Measurements from ENCODE around the gene GHDC. TPM values are rescaled to one million over a fixed set of nuclear protein-coding genes. Genes with fewer than 3 reads are reported as not detected.
"Not testable (repeated sequence)": the region's sequence is repeated elsewhere in the genome, so short reads cannot be mapped to it uniquely, and the experiment has no call there.

Gene GHDC
- total and polyA plus RNA-seq, 9 donors, result 9.2 to 40.1 (median 30.4) TPM

GRCh38 chr17:42159796-42160530, 34.3 kb downstream of the GHDC start:
- H3K4me3 ChIP-seq, result no peak overlapping the region
- peaks cover 2% of the 10 kb centered on the region for H3K4me1 ChIP-seq (ENCODE audit: insufficient read depth)
- TF ChIP-seq CTCF (IDR thresholded peaks at IDR 0.05) (no peak), POLR2A (IDR thresholded peaks at IDR 0.05) (no peak), EP300 (IDR thresholded peaks at IDR 0.05) (no peak)
- H3K36me3 ChIP-seq, result no peaks in the 10 kb centered on the region
- no peaks in the 10 kb centered on the region for H3K27me3 ChIP-seq
- WGBS, 3 donors, result 59 to 62% (median 60%) methylated on average over 14 of the region's 14 CpGs
- intact Hi-C loops (cut with DNase I), result no loop called here
- no peak overlapping the region for H3K27ac ChIP-seq
- no peak for DNase-seq
- no peaks in the 10 kb centered on the region for H3K9me3 ChIP-seq

GRCh38 chr17:42155614-42156045, 38.7 kb downstream of the GHDC start:
- 18 to 25% (median 21%) methylated on average over 17 of the region's 17 CpGs for WGBS, 3 donors
- no peak overlapping the region for H3K27ac ChIP-seq
- H3K27me3 ChIP-seq, result no peaks in the 10 kb centered on the region
- H3K4me1 ChIP-seq (ENCODE audit: insufficient read depth), result peaks cover 5% of the 10 kb centered on the region
- no peak for DNase-seq
- intact Hi-C loops (cut with DNase I), result no loop called here
- peak overlapping the region; percentile 94 for H3K4me3 ChIP-seq
- TF ChIP-seq POLR2A (IDR thresholded peaks at IDR 0.05) (no peak), EP300 (IDR thresholded peaks at IDR 0.05) (no peak), CTCF (IDR thresholded peaks at IDR 0.05) (no peak)
- H3K9me3 ChIP-seq, result no peaks in the 10 kb centered on the region
- H3K36me3 ChIP-seq, result no peaks in the 10 kb centered on the region

- no peak for DNase-seq
- H3K4me1 ChIP-seq (ENCODE audit: insufficient read depth), result peaks cover 5% of the 10 kb centered on the region
- H3K4me3 ChIP-seq, result peak overlapping the region; percentile 94
- H3K36me3 ChIP-seq, result no peaks in the 10 kb centered on the region
- H3K9me3 ChIP-seq, result no peaks in the 10 kb centered on the region
- intact Hi-C loops (cut with DNase I), result no loop called here
- H3K27me3 ChIP-seq, result no peaks in the 10 kb centered on the region
- TF ChIP-seq EP300 (IDR thresholded peaks at IDR 0.05), result no peak
- no peak for TF ChIP-seq POLR2A (IDR thresholded peaks at IDR 0.05)
- TF ChIP-seq CTCF (IDR thresholded peaks at IDR 0.05), result no peak
- WGBS, 3 donors, result 5 to 6% (median 5%) methylated on average over 15 of the region's 15 CpGs
- H3K27ac ChIP-seq, result no peak overlapping the region
Measured at GRCh38 chr17:42153919-42154742, 40.2 kb downstream of the GHDC start.

- Histone ChIP-seq H3K4me3 (no peak overlapping the region), H3K4me1 (ENCODE audit: insufficient read depth) (peaks cover 1% of the 10 kb centered on the region), H3K27ac (no peak overlapping the region), H3K36me3 (no peaks in the 10 kb centered on the region), H3K9me3 (no peaks in the 10 kb centered on the region), H3K27me3 (no peaks in the 10 kb centered on the region)
- TF ChIP-seq POLR2A (IDR thresholded peaks at IDR 0.05) (no peak), CTCF (IDR thresholded peaks at IDR 0.05) (no peak), EP300 (IDR thresholded peaks at IDR 0.05) (no peak)
- intact Hi-C loops (cut with DNase I), result no loop called here
- WGBS, 3 donors, result 80 to 85% (median 81%) methylated on average over 13 of the region's 13 CpGs
- no peak for DNase-seq
Measured at GRCh38 chr17:42146911-42147607, 47.2 kb downstream of the GHDC start.

GRCh38 chr17:42143138-42143537, 51.2 kb downstream of the GHDC start:
- 70 to 76% (median 76%) methylated on average over 4 of the region's 4 CpGs for WGBS, 3 donors
- intact Hi-C loops (cut with DNase I); H3K4me1 ChIP-seq (ENCODE audit: insufficient read depth); DNase-seq; H3K36me3 ChIP-seq; H3K27me3 ChIP-seq; H3K4me3 ChIP-seq; H3K9me3 ChIP-seq; H3K27ac ChIP-seq: not testable (repeated sequence)
